ENCODE measurements around the gene ZNF787. TPM values are rescaled to one million over a fixed set of nuclear protein-coding genes. Genes with fewer than 3 reads are reported as not detected.
A peak's percentile ranks its signal among the peaks of the same experiment; 100 is the strongest.

ZNF787 gene
- total RNA-seq, 1 donor = 27.5 TPM

- H3K4me3 ChIP-seq (ENCODE audit: insufficient read depth, low read length) = no peak overlapping the region
These were observed 51.5 kb downstream of the ZNF787 start for GRCh38 chr19:56069642-56070041.

GRCh38 chr19:56066152-56067023 is 54.7 kb downstream of the ZNF787 start:
- TF ChIP-seq CTCF (IDR thresholded peaks at IDR 0.05; ENCODE audit: extremely low read depth, low read depth, low read length) = peak; percentile 82
- Histone ChIP-seq H3K36me3 (ENCODE audit: insufficient read depth, low read length) (no peaks in the 10 kb centered on the region), H3K27me3 (ENCODE audit: insufficient read depth, low read length) (no peaks in the 10 kb centered on the region), H3K9me3 (ENCODE audit: low read depth, low read length) (no peaks in the 10 kb centered on the region), H3K79me2 (ENCODE audit: insufficient read depth, low read length) (no peaks in the 10 kb centered on the region), H4K20me1 (ENCODE audit: insufficient read depth, low read length) (no peaks in the 10 kb centered on the region), H3K4me3 (ENCODE audit: insufficient read depth, low read length) (peak overlapping the region; percentile 48), H3K27ac (ENCODE audit: low read depth, low read length) (no peak overlapping the region), H2AFZ (ENCODE audit: low read length) (peak overlapping the region; percentile 77), H3K4me1 (ENCODE audit: insufficient read depth, low read length) (peaks cover 3% of the 10 kb centered on the region), H3K4me2 (ENCODE audit: insufficient read depth, low read length) (peak overlapping the region; percentile 75)
- peak; percentile 95 for DNase-seq (ENCODE audit: insufficient read length, low spot score, missing footprints)

More at GRCh38 chr19:56069642-56070041, 51.5 kb downstream of the ZNF787 start:
- Histone ChIP-seq H3K9me3 (ENCODE audit: low read depth, low read length) (no peaks in the 10 kb centered on the region), H4K20me1 (ENCODE audit: insufficient read depth, low read length) (no peaks in the 10 kb centered on the region), H3K27me3 (ENCODE audit: insufficient read depth, low read length) (no peaks in the 10 kb centered on the region), H2AFZ (ENCODE audit: low read length) (no peak overlapping the region), H3K79me2 (ENCODE audit: insufficient read depth, low read length) (no peaks in the 10 kb centered on the region), H3K4me2 (ENCODE audit: insufficient read depth, low read length) (no peak overlapping the region), H3K4me1 (ENCODE audit: insufficient read depth, low read length) (peaks cover 3% of the 10 kb centered on the region), H3K27ac (ENCODE audit: low read depth, low read length) (no peak overlapping the region), H3K36me3 (ENCODE audit: insufficient read depth, low read length) (no peaks in the 10 kb centered on the region)
- DNase-seq (ENCODE audit: insufficient read length, low spot score, missing footprints) = no peak
- no peak for TF ChIP-seq CTCF (IDR thresholded peaks at IDR 0.05; ENCODE audit: extremely low read depth, low read depth, low read length)

GRCh38 chr19:56053596-56053995 is 67.5 kb downstream of the ZNF787 start:
- Histone ChIP-seq H3K79me2 (ENCODE audit: insufficient read depth, low read length) (no peaks in the 10 kb centered on the region), H2AFZ (ENCODE audit: low read length) (no peak overlapping the region), H3K27me3 (ENCODE audit: insufficient read depth, low read length) (no peaks in the 10 kb centered on the region), H3K4me3 (ENCODE audit: insufficient read depth, low read length) (no peak overlapping the region), H3K4me2 (ENCODE audit: insufficient read depth, low read length) (no peak overlapping the region), H3K4me1 (ENCODE audit: insufficient read depth, low read length) (no peaks in the 10 kb centered on the region), H3K9me3 (ENCODE audit: low read depth, low read length) (no peaks in the 10 kb centered on the region), H3K27ac (ENCODE audit: low read depth, low read length) (no peak overlapping the region), H4K20me1 (ENCODE audit: insufficient read depth, low read length) (no peaks in the 10 kb centered on the region), H3K36me3 (ENCODE audit: insufficient read depth, low read length) (no peaks in the 10 kb centered on the region)
- DNase-seq (ENCODE audit: insufficient read length, low spot score, missing footprints) = no peak
- no peak for TF ChIP-seq CTCF (IDR thresholded peaks at IDR 0.05; ENCODE audit: extremely low read depth, low read depth, low read length)

Small RNA genes within 50 kb of the gene (small RNA-seq; reads per million reads assigned to genes)
- gene AC024580.2 = not detected
- gene RF00019 = not detected

Other genes starting within 250 kb of the ZNF787 start
- gene NLRP13, start 189.0 kb downstream of the ZNF787 start, total RNA-seq = not detected in 2 replicates
- gene NLRP8, start 173.5 kb downstream of the ZNF787 start, total RNA-seq = not detected in 2 replicates
- gene NLRP5, start 134.5 kb downstream of the ZNF787 start, total RNA-seq = not detected in 2 replicates
- gene ZNF444, start 20.0 kb upstream of the ZNF787 start, total RNA-seq = 13.0 and 16.6 TPM in 2 replicates
- gene GALP, start 54.7 kb upstream of the ZNF787 start, total RNA-seq = not detected in 2 replicates
- gene ZSCAN5B, start 76.5 kb upstream of the ZNF787 start, total RNA-seq = under 0.01 TPM in 1 of 2 replicates, not detected in the other
- gene ZSCAN5C, start 81.0 kb upstream of the ZNF787 start, total RNA-seq = not detected in 2 replicates
- not detected in 2 replicates for gene EDDM13, start 151.5 kb upstream of the ZNF787 start, total RNA-seq
- gene ZSCAN5A, start 193.5 kb upstream of the ZNF787 start, total RNA-seq = 4.3 and 6.8 TPM in 2 replicates

All from osteoblast (primary cell).